ENCODE data around the gene AICDA.

AICDA gene

DNA sequence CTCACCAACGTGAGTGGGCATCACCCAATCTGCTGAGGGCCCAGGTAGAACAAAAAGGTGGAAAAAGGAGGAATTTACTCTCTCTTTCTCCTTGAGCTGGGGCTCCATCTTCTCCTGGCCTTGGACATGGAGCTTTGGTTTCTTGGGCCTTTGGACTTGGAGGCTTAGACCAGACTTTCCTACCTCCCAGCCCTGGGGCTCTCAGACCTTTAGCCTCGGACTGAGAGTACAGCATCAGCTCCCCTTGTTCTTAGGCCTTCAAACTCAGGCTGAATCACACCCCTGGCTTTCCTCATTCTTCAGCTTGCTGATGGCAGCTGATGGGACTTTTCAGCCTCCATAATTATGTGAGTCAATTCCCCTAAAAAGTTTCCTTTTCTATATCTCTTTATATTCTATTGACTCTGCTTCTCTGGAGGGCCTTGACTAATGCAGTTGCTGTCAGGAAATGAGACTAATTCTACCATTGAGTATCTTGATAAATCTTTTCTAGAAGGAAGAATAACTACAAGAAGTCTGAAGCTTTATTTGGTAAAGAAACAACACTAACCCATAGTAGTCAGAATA, 56.0 kb downstream of the AICDA start:
- no peak for DNase-seq (ENCODE audit: low read depth in 2 of 3, low spot score in 2 of 3)

DNA sequence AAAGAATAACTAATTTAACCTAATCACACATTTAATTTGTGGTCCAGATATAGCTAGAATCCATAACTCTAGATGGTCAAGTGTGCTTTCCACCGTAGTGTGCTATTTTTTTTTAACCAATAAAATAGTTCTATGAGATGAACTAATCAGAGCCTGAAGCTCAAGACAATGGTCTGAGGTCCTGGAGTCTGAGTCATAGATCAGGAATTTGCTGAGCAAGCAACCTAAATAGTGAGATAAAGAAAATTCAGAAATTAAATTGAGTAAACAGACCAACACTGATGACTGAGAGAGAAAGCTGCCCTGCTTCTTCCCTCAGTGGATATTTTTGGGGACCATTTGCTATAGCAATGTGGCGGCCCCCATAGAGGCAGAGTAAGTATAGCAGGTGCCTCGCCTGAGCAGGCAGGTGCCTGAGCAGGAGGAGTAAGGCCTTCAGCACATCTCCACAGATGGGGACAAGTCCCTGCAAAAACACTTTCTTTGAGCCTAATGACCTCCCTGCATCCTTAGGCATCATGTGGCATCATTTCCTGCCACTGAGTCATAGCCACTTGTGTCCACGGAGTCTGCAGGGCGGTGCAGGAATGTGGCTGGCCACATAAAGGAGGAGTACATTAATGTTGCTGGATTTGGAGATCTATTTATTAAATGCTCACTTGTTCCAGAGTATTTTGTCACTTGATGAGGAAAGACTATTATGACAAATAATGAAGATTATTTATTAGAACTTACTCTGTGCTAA, 58.0 kb downstream of the AICDA start:
- DNase-seq (ENCODE audit: low read depth in 2 of 3, low spot score in 2 of 3): no peak

DNA sequence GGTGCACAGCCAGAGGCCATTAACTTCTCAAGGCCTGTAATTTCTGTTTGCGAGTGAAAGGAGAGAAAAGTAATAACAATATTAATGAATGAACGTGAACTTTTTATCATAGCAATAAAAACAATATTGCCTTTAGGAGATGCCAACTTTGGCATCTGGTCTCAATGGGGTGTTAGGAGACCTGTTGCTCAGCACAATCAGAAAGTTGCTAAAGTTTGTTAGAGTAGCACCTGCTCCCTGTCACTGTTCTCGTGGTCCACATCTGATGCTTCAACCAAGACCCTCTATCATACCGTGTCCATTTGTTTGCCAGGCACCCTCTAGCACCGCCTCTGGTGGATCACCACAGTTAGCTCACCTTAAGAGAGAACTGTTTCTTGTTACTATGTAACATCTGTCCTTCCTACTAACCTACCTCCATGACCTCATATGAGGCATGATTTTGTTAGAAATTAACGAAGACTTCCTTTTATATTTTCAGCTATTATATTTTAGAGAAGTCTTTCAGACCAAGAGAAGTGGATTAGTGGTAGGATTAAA, 59.5 kb downstream of the AICDA start:
- no peak for DNase-seq (ENCODE audit: low read depth in 2 of 3, low spot score in 2 of 3)

Measured in activated CD8-positive, alpha-beta memory T cell treated with anti-CD3 and anti-CD28 coated beads for 48 hours (primary cell).